Stomach (tissue), 4 donors: ENCODE data around the gene ADARB2.

Experiments used
- CTCF ChIP-seq, 7 experiments: fragments of 450-650 bp in 4 of 7; fragments of 200-600 bp in 3 of 7; sonication (generic) in 3 of 7; IDR thresholded peaks; one replicate each; pipeline ENCODE4 v1.5.1; 2016 to 2019; ENCODE audit warnings: antibody characterized with exemption in 7 of 7, control low read depth in 2 of 7, mild to moderate bottlenecking in 1 of 7
- POLR2A ChIP-seq, 4 donors: fragments of 450-650 bp; IDR thresholded peaks; one replicate each; pipeline ENCODE4 v1.6.1; 2016; ENCODE audit warnings: antibody characterized with exemption in 4 of 4, control low read depth in 2 of 4, mild to moderate bottlenecking in 1 of 4, moderate library complexity in 1 of 4
- POLR2AphosphoS5 ChIP-seq, 3 donors: sonication (generic); formaldehyde crosslinking; IDR thresholded peaks; one replicate each; pipeline ENCODE4 v1.6.1; 2016; ENCODE audit warnings: antibody characterized with exemption in 3 of 3

- TF ChIP-seq CTCF (IDR thresholded peaks at IDR 0.05) (no peak), POLR2AphosphoS5 (IDR thresholded peaks at IDR 0.05) (no peak), POLR2A (IDR thresholded peaks at IDR 0.05) (no peak)
These were observed 377.7 kb downstream of the ADARB2 start for GRCh38 chr10:1359626-1359955.
